Neuronal stem cell (in vitro differentiated cells): ENCODE results near the gene CCER1.

ENCODE experiments used
- DNase-seq: peaks from one replicate; pipeline ENCODE4 v3.0.0-alpha.2; 2013; ENCODE audit warnings: low spot score
- H2AFZ ChIP-seq: one replicate; pipeline ENCODE4 v1.6.1; 2013; ENCODE audit warnings: mild to moderate bottlenecking, low read length, inconsistent platforms
- H2AK5ac ChIP-seq: 2 replicates; pipeline ENCODE4 v1.6.1; 2013; ENCODE audit warnings: low read depth, mild to moderate bottlenecking, inconsistent platforms, low read length, moderate library complexity, mixed read lengths
- H2BK120ac ChIP-seq: 2 replicates; pipeline ENCODE4 v1.6.1; 2013; ENCODE audit warnings: low read depth, mild to moderate bottlenecking, inconsistent platforms, low read length, moderate library complexity, mixed read lengths
- H2BK12ac ChIP-seq: one replicate; pipeline ENCODE4 v1.6.1; 2013; ENCODE audit warnings: low read length, inconsistent platforms
- H2BK15ac ChIP-seq: 2 replicates; pipeline ENCODE4 v1.6.1; 2013; ENCODE audit warnings: mild to moderate bottlenecking, low read length, inconsistent platforms, mixed read lengths
- H2BK5ac ChIP-seq: one replicate; pipeline ENCODE4 v1.6.1; 2013; ENCODE audit warnings: inconsistent platforms, mild to moderate bottlenecking, low read length, moderate library complexity
- H3K14ac ChIP-seq: one replicate; pipeline ENCODE4 v1.6.1; 2013; ENCODE audit warnings: low read length, inconsistent platforms
- H3K18ac ChIP-seq: 2 replicates; pipeline ENCODE4 v1.6.1; 2013; ENCODE audit warnings: low read length, inconsistent platforms
- H3K23ac ChIP-seq: 2 replicates; pipeline ENCODE4 v1.6.1; 2013; ENCODE audit warnings: low read depth, mild to moderate bottlenecking, mixed read lengths, low read length, inconsistent platforms; ENCODE audit not compliant: poor library complexity
- H3K27ac ChIP-seq: replicated peaks from 3 replicates; pipeline ENCODE4 v1.5.1; 2013; ENCODE audit warnings: low read length, inconsistent platforms
- H3K27me3 ChIP-seq, 3 experiments: 2 replicates each; pipeline ENCODE4 v1.6.1; 2013; ENCODE audit warnings: low read length in 3 of 3, mild to moderate bottlenecking in 2 of 3, inconsistent platforms in 1 of 3, low read depth in 1 of 3, mixed read lengths in 1 of 3, moderate library complexity in 1 of 3; ENCODE audit not compliant: control insufficient read depth in 3 of 3, insufficient read depth in 3 of 3
- H3K36me3 ChIP-seq, 2 donors: replicated peaks in 1 of 2; 2 replicates each; pipeline ENCODE4 v1.6.1; 2013; ENCODE audit warnings: low read length in 2 of 2; ENCODE audit not compliant: control insufficient read depth in 2 of 2, insufficient read depth in 2 of 2
- H3K4ac ChIP-seq: 2 replicates; pipeline ENCODE4 v1.6.1; 2013; ENCODE audit warnings: inconsistent platforms, mild to moderate bottlenecking, low read length, moderate library complexity
- H3K4me1 ChIP-seq, 2 donors: 1 replicate in 1 of 2; 2 replicates in 1 of 2; pipeline ENCODE4 v1.6.1; 2013; ENCODE audit warnings: low read length in 2 of 2, low read depth in 1 of 2; ENCODE audit not compliant: control insufficient read depth in 2 of 2, insufficient read depth in 1 of 2
- H3K4me2 ChIP-seq: one replicate; pipeline ENCODE4 v1.6.1; 2013; ENCODE audit warnings: mild to moderate bottlenecking, low read length, inconsistent platforms; ENCODE audit not compliant: insufficient read depth, poor library complexity, severe bottlenecking
- H3K4me3 ChIP-seq, 2 donors: 2 replicates each; pipeline ENCODE4 v1.5.1; 2013; ENCODE audit warnings: low read length in 2 of 2, mild to moderate bottlenecking in 2 of 2, inconsistent platforms in 1 of 2, moderate library complexity in 1 of 2
- H3K79me1 ChIP-seq: one replicate; pipeline ENCODE4 v1.6.1; 2013; ENCODE audit warnings: low read depth, mild to moderate bottlenecking, inconsistent platforms, low read length, moderate library complexity
- H3K9ac ChIP-seq: one replicate; pipeline ENCODE4 v1.6.1; 2013; ENCODE audit warnings: mild to moderate bottlenecking, low read depth, low read length, inconsistent platforms; ENCODE audit not compliant: poor library complexity
- H3K9me3 ChIP-seq, 2 donors: replicated peaks in 1 of 2; 2 replicates each; pipeline versions ENCODE3 to v1.6.1; 2013; ENCODE audit warnings: low read length in 2 of 2, mild to moderate bottlenecking in 2 of 2, inconsistent platforms in 1 of 2, low read depth in 1 of 2, mixed read lengths in 1 of 2, moderate library complexity in 1 of 2; ENCODE audit not compliant: control insufficient read depth in 2 of 2, insufficient read depth in 1 of 2
- H4K8ac ChIP-seq: one replicate; pipeline ENCODE4 v1.6.1; 2013; ENCODE audit warnings: low read depth, mild to moderate bottlenecking, inconsistent platforms, low read length, moderate library complexity
- H4K91ac ChIP-seq: one replicate; pipeline ENCODE4 v1.6.1; 2013; ENCODE audit warnings: low read length, low read depth, mild to moderate bottlenecking, inconsistent platforms; ENCODE audit not compliant: poor library complexity
- WGBS, 2 donors: extraction: QIAGEN DNeasy Blood & Tissue Kit; methylation state at CpG; one replicate each; pipeline ENCODE4 v1.1.7; 2013; ENCODE audit warnings: missing lambda C conversion rate in 2 of 2, mixed read lengths in 1 of 2; ENCODE audit not compliant: insufficient read length in 2 of 2, insufficient replicate concordance in 1 of 2; ENCODE audit errors: extremely low coverage in 2 of 2; 5-methylcytosine and 5-hydroxymethylcytosine counted together

Gene CCER1

GRCh38 chr12:90943255-90943654 lies 11.7 kb downstream of the CCER1 start:
- H2BK12ac ChIP-seq, result no peak overlapping the region
- H3K27me3 ChIP-seq, result peaks cover 0 to 2% (median 0%) of the 10 kb centered on the region in 3 experiments
- WGBS, 2 donors, result no CpG with 5 or more reads among the region's 1 CpG
- H3K4me1 ChIP-seq, result no peaks in the 10 kb centered on the region
- H4K8ac ChIP-seq, result no peak overlapping the region
- no peak overlapping the region for H2BK120ac ChIP-seq
- no peaks in the 10 kb centered on the region for H3K9me3 ChIP-seq
- no peak overlapping the region for H3K4me3 ChIP-seq
- no peak for DNase-seq
- no peak overlapping the region for H3K23ac ChIP-seq
- H3K18ac ChIP-seq, result no peak overlapping the region
- H3K36me3 ChIP-seq, result no peaks in the 10 kb centered on the region
- no peak overlapping the region for H2BK15ac ChIP-seq
- no peak overlapping the region for H3K14ac ChIP-seq
- H2AFZ ChIP-seq, result no peak overlapping the region
- H3K4me2 ChIP-seq, result no peak overlapping the region
- H4K91ac ChIP-seq, result no peak overlapping the region
- no peaks in the 10 kb centered on the region for H3K79me1 ChIP-seq
- H2AK5ac ChIP-seq, result no peak overlapping the region
- no peak overlapping the region for H3K4ac ChIP-seq
- H2BK5ac ChIP-seq, result no peak overlapping the region
- H3K9ac ChIP-seq, result no peak overlapping the region
- H3K27ac ChIP-seq, result no peak overlapping the region

GRCh38 chr12:90940872-90941499 lies 14.0 kb downstream of the CCER1 start:
- WGBS, 2 donors, result no CpG with 5 or more reads among the region's 3 CpGs
- H2AFZ ChIP-seq, result no peak overlapping the region

DNA sequence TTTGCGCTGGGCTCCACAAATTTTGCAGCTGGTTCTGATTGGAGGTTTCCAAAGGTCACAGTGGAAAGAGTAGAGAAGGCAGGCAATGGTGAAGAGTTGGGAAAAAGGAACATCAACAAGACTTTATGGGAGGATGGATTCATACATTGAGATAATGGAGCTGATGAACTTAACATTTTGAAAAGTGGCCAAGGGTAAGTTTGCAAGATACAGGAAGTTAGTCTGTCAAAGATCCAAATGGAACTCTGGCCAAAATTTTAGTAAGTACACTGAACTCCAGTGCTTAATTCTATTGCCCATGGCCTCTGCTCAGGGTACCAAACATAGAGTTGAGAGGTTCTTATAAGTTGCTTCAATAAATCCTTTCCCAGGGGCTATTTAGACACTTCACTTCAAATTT lies 15.6 kb downstream of the CCER1 start:
- Histone ChIP-seq H3K14ac (no peak overlapping the region), H2BK120ac (no peak overlapping the region), H3K23ac (no peak overlapping the region), H3K18ac (no peak overlapping the region), H3K27ac (no peak overlapping the region), H4K8ac (no peak overlapping the region), H4K91ac (no peak overlapping the region), H3K4me2 (no peak overlapping the region), H3K9me3 (no peaks in the 10 kb centered on the region), H2BK12ac (no peak overlapping the region), H3K4ac (no peak overlapping the region), H3K4me3 (no peak overlapping the region), H2BK5ac (no peak overlapping the region), H3K79me1 (no peaks in the 10 kb centered on the region), H3K9ac (no peak overlapping the region), H2BK15ac (no peak overlapping the region), H3K36me3 (no peaks in the 10 kb centered on the region), H3K4me1 (no peaks in the 10 kb centered on the region), H2AFZ (no peak overlapping the region), H2AK5ac (no peak overlapping the region), H3K27me3 (peaks cover 0 to 2% (median 0%) of the 10 kb centered on the region in 3 experiments)
- WGBS, 2 donors, result no CpG with 5 or more reads among the region's 1 CpG
- DNase-seq, result no peak

More at GRCh38 chr12:90940872-90941499, 14.0 kb downstream of the CCER1 start:
- Histone ChIP-seq H4K91ac (no peak overlapping the region), H3K4ac (no peak overlapping the region), H2BK15ac (no peak overlapping the region), H3K18ac (no peak overlapping the region), H2BK5ac (no peak overlapping the region), H3K79me1 (no peaks in the 10 kb centered on the region), H3K9me3 (no peaks in the 10 kb centered on the region), H3K4me1 (no peaks in the 10 kb centered on the region), H3K4me3 (no peak overlapping the region), H2AK5ac (no peak overlapping the region), H3K36me3 (no peaks in the 10 kb centered on the region), H2BK12ac (no peak overlapping the region), H3K27me3 (peaks cover 0 to 2% (median 0%) of the 10 kb centered on the region in 3 experiments), H3K4me2 (no peak overlapping the region), H3K9ac (no peak overlapping the region), H3K27ac (no peak overlapping the region), H3K23ac (no peak overlapping the region), H4K8ac (no peak overlapping the region), H2BK120ac (no peak overlapping the region), H3K14ac (no peak overlapping the region)
- DNase-seq, result peak; percentile 24

DNA sequence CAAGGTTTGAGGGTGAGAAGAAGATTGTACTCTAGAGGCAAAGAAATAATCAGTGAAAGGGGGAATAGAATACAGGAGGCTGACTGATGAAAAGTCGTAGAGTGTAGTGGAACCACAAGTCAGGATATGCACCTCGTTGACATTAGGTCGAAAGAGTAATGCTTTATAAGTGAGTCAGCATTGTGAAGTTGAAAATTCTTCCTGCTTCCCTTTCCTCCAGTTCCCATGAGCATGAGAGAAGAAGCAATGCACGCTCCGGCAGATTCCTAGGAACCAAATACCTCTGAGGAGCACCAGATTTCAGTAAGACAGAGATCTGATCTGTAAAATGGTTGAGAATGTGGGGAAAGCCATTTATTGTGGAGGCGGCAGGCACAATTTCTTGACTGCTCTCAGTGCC lies 16.5 kb downstream of the CCER1 start:
- no peak overlapping the region for H3K27ac ChIP-seq
- no peak for DNase-seq

More for the DNA sequence above, 16.5 kb downstream of the CCER1 start:
- H3K36me3 ChIP-seq, result no peaks in the 10 kb centered on the region
- no peak overlapping the region for H2BK12ac ChIP-seq
- H3K9me3 ChIP-seq, result no peaks in the 10 kb centered on the region
- H2BK120ac ChIP-seq, result no peak overlapping the region
- no peak overlapping the region for H2BK15ac ChIP-seq
- no peak overlapping the region for H3K4me3 ChIP-seq
- no peaks in the 10 kb centered on the region for H3K4me1 ChIP-seq
- no peak overlapping the region for H3K9ac ChIP-seq
- no peak overlapping the region for H3K18ac ChIP-seq
- H3K23ac ChIP-seq, result no peak overlapping the region
- H4K91ac ChIP-seq, result no peak overlapping the region
- no CpG with 5 or more reads among the region's 6 CpGs for WGBS, 2 donors
- H3K79me1 ChIP-seq, result no peaks in the 10 kb centered on the region
- H3K14ac ChIP-seq, result no peak overlapping the region
- no peak overlapping the region for H2AFZ ChIP-seq
- no peak overlapping the region for H4K8ac ChIP-seq
- H3K27me3 ChIP-seq, result peaks cover 0 to 2% (median 0%) of the 10 kb centered on the region in 3 experiments
- H3K4me2 ChIP-seq, result no peak overlapping the region
- H2AK5ac ChIP-seq, result no peak overlapping the region
- no peak overlapping the region for H2BK5ac ChIP-seq
- H3K4ac ChIP-seq, result no peak overlapping the region
